IMR-90 (cell line): Measurements from ENCODE around the gene ISM1. TPM values are rescaled to one million over a fixed set of nuclear protein-coding genes. Genes with fewer than 3 reads are reported as not detected.

Source experiments
- ATAC-seq: fragments of 200-7000 bp; cut with Tn5 transposase; 2 replicates; pipeline ENCODE4 v1.9.1; 2020; ENCODE audit warnings: low read depth, mild to moderate bottlenecking, moderate library complexity
- BruUV-seq: library from RNA; stranded (reverse); fragments of 400-500 nt; replicated peaks from 2 replicates; lab custom pipeline; 2021; lab: Mats Ljungman, UMichigan
- CTCF ChIA-PET: fragments of 300-600 bp; formaldehyde crosslinking; extraction: SDS; loops from one replicate; lab custom pipeline; 2021; ENCODE audit warnings: antibody characterized with exemption; lab: Yijun Ruan, JAX
- POLR2A ChIA-PET: fragments of 300-600 bp; sonication (Branson Sonifier 250); formaldehyde crosslinking; loops from one replicate; lab custom pipeline; 2022; ENCODE audit warnings: antibody characterized with exemption; ENCODE audit not compliant: unreplicated experiment; lab: Charles Lee
- DNase-seq: peaks from one replicate; pipeline ENCODE4 v3.0.0; 2013
- H2AFZ ChIP-seq: replicated peaks from 2 replicates; pipeline ENCODE3; 2013; ENCODE audit warnings: low read length, mild to moderate bottlenecking; ENCODE audit not compliant: poor library complexity
- H2AK5ac ChIP-seq: 2 replicates; pipeline ENCODE4 v1.6.1; 2013; ENCODE audit warnings: low read depth, low read length, inconsistent platforms
- H2AK9ac ChIP-seq: replicated peaks from 2 replicates; pipeline ENCODE3; 2013; ENCODE audit warnings: mild to moderate bottlenecking, low read depth, low read length, moderate library complexity; ENCODE audit not compliant: poor library complexity
- H2BK120ac ChIP-seq: 2 replicates; pipeline ENCODE4 v1.6.1; 2013; ENCODE audit warnings: low read depth, low read length, inconsistent platforms
- H2BK15ac ChIP-seq: 3 replicates; pipeline ENCODE4 v1.6.1; 2013; ENCODE audit warnings: low read depth, low read length, inconsistent platforms
- H2BK20ac ChIP-seq: 2 replicates; pipeline ENCODE4 v1.6.1; 2013; ENCODE audit warnings: low read depth, mild to moderate bottlenecking, inconsistent platforms, low read length, moderate library complexity
- H2BK5ac ChIP-seq: 2 replicates; pipeline ENCODE4 v1.6.1; 2013; ENCODE audit warnings: mild to moderate bottlenecking, low read depth, low read length, inconsistent platforms; ENCODE audit not compliant: poor library complexity, severe bottlenecking
- H3K14ac ChIP-seq: replicated peaks from 2 replicates; pipeline ENCODE4 v1.6.1; 2013; ENCODE audit warnings: low read depth, low read length, inconsistent platforms
- H3K18ac ChIP-seq: 2 replicates; pipeline ENCODE4 v1.6.1; 2013; ENCODE audit warnings: low read depth, low read length, control low read depth
- H3K23ac ChIP-seq: 2 replicates; pipeline ENCODE4 v1.6.1; 2013; ENCODE audit warnings: low read depth, low read length, inconsistent platforms
- H3K27ac ChIP-seq: 2 replicates; pipeline ENCODE4 v1.5.1; 2013; ENCODE audit warnings: mild to moderate bottlenecking, control low read depth, low read length; ENCODE audit not compliant: insufficient read depth
- H3K27me3 ChIP-seq: 2 replicates; pipeline ENCODE4 v1.6.1; 2013; ENCODE audit warnings: low read length; ENCODE audit not compliant: control insufficient read depth, insufficient read depth
- H3K36me3 ChIP-seq: 2 replicates; pipeline ENCODE4 v1.6.1; 2013; ENCODE audit warnings: low read length, mixed read lengths; ENCODE audit not compliant: control insufficient read depth, insufficient read depth
- H3K4ac ChIP-seq: 2 replicates; pipeline ENCODE4 v1.6.1; 2013; ENCODE audit warnings: low read depth, low read length, inconsistent platforms
- H3K4me1 ChIP-seq: 2 replicates; pipeline ENCODE4 v1.6.1; 2013; ENCODE audit warnings: low read length, mixed read lengths; ENCODE audit not compliant: control insufficient read depth, insufficient read depth
- H3K4me2 ChIP-seq: 2 replicates; pipeline ENCODE4 v1.6.1; 2013; ENCODE audit warnings: low read depth, mild to moderate bottlenecking, control low read depth, low read length, moderate library complexity
- H3K4me3 ChIP-seq: 2 replicates; pipeline ENCODE4 v1.5.1; 2013; ENCODE audit warnings: low read depth, mild to moderate bottlenecking, control low read depth, low read length, moderate library complexity; ENCODE audit not compliant: insufficient read depth
- H3K56ac ChIP-seq: 2 replicates; pipeline ENCODE4 v1.6.1; 2013; ENCODE audit warnings: low read length, inconsistent platforms; ENCODE audit not compliant: insufficient read depth; ENCODE audit errors: extremely low read depth
- H3K79me1 ChIP-seq, 2 experiments: 2 replicates each; pipeline ENCODE4 v1.6.1; 2013; ENCODE audit warnings: low read length in 2 of 2, inconsistent platforms in 1 of 2, low read depth in 1 of 2
- H3K9ac ChIP-seq: 2 replicates; pipeline ENCODE4 v1.6.1; 2013; ENCODE audit warnings: low read depth, low read length, control low read depth
- H3K9me1 ChIP-seq: 2 replicates; pipeline ENCODE4 v1.6.1; 2013; ENCODE audit warnings: low read length, inconsistent platforms; ENCODE audit not compliant: insufficient read depth
- H3K9me3 ChIP-seq: 2 replicates; pipeline ENCODE4 v1.6.1; 2013; ENCODE audit warnings: low read length; ENCODE audit not compliant: control insufficient read depth, insufficient read depth
- H4K20me1 ChIP-seq: 2 replicates; pipeline ENCODE4 v1.6.1; 2013; ENCODE audit warnings: low read length, inconsistent platforms; ENCODE audit not compliant: insufficient read depth
- H4K5ac ChIP-seq: 2 replicates; pipeline ENCODE4 v1.6.1; 2013; ENCODE audit warnings: mild to moderate bottlenecking, low read depth, low read length, control low read depth
- H4K8ac ChIP-seq, 2 experiments: 2 replicates each; pipeline ENCODE4 v1.6.1; 2013; ENCODE audit warnings: low read depth in 2 of 2, low read length in 2 of 2, control low read depth in 1 of 2, inconsistent platforms in 1 of 2
- H4K91ac ChIP-seq: 2 replicates; pipeline ENCODE4 v1.6.1; 2013; ENCODE audit warnings: low read depth, low read length, inconsistent platforms; ENCODE audit not compliant: insufficient read depth
- BHLHE40 ChIP-seq: fragments of 150-350 bp; IDR thresholded peaks from 2 replicates; pipeline ENCODE4 v1.6.1; 2016; ENCODE audit warnings: mild to moderate bottlenecking, low read depth, low read length
- CEBPB ChIP-seq: IDR thresholded peaks from 2 replicates; pipeline ENCODE4 v1.6.1; 2012; ENCODE audit warnings: low read depth, low read length, improper control_type of control experiment
- CHD1 ChIP-seq: IDR thresholded peaks from 2 replicates; pipeline ENCODE4 v1.6.1; 2012; ENCODE audit warnings: low read depth, low read length, improper control_type of control experiment
- MAZ ChIP-seq: IDR thresholded peaks from 2 replicates; pipeline ENCODE4 v1.6.1; 2012; ENCODE audit warnings: low read depth, mild to moderate bottlenecking, low read length, improper control_type of control experiment, moderate library complexity, borderline replicate concordance
- MXI1 ChIP-seq: IDR thresholded peaks from 2 replicates; pipeline ENCODE4 v1.6.1; 2012; ENCODE audit warnings: low read depth, mild to moderate bottlenecking, low read length, moderate library complexity, borderline replicate concordance
- RCOR1 ChIP-seq: IDR thresholded peaks from 2 replicates; pipeline ENCODE4 v1.6.1; 2012; ENCODE audit warnings: mild to moderate bottlenecking, low read length, improper control_type of control experiment; ENCODE audit not compliant: insufficient replicate concordance
- RFX5 ChIP-seq: IDR thresholded peaks from 2 replicates; pipeline ENCODE4 v1.8.0; 2012; ENCODE audit warnings: low read depth, mild to moderate bottlenecking, low read length, moderate library complexity
- SMC3 ChIP-seq: fragments of 150-350 bp; IDR thresholded peaks from 2 replicates; pipeline ENCODE4 v1.6.1; 2016; ENCODE audit warnings: low read depth, mild to moderate bottlenecking, antibody characterized with exemption, low read length, moderate library complexity
- WGBS, 2 experiments: methylation state at CpG; one replicate each; pipeline versions ENCODE4 v1.1.5 to v1.1.7; 2013; ENCODE audit warnings: missing lambda C conversion rate in 2 of 2; ENCODE audit not compliant: insufficient read length in 1 of 2; ENCODE audit errors: extremely low coverage in 2 of 2; 5-methylcytosine and 5-hydroxymethylcytosine counted together
- dilution Hi-C: fragments of 300-500 bp; cut with HindIII; formaldehyde crosslinking; loops from one replicate; pipeline ENCODE4 v1.14.3; 2018; ENCODE audit warnings: low sequenced_read_pairs; ENCODE audit not compliant: unreplicated experiment
- in situ Hi-C: fragments of 300-500 bp; cut with MboI; formaldehyde crosslinking; loops from 3 replicates; pipeline ENCODE4 v1.14.3; 2019; ENCODE audit warnings: low sequenced_read_pairs, inconsistent platforms, mixed read lengths
- intact Hi-C: fragments of 100-400 bp; cut with micrococcal nuclease; formaldehyde crosslinking; loops from 2 replicates; pipeline ENCODE4 v1.10.0; 2022
- polyA plus RNA-seq, 3 experiments: library from polyadenylated mRNA; depleted of rRNA; stranded (reverse); fragments of >200 nt; gene quantifications; 2 replicates each; pipeline ENCODE4 v1.2.3, GENCODE V29; 2012; ENCODE audit warnings: low replicate concordance in 1 of 3
- total RNA-seq: library from RNA; depleted of rRNA; stranded (reverse); fragments of >200 nt; gene quantifications from 2 replicates; pipeline ENCODE4 v1.2.3, GENCODE V29; 2012

Gene ISM1
- total and polyA plus RNA-seq, 2 of the 4 experiments (the other 2 are of a cell fraction), result not detected

- Histone ChIP-seq H3K4me1 (peaks cover 2% of the 10 kb centered on the region; the same call in 1 of the 2 replicates), H3K4ac (no peak overlapping the region), H4K5ac (no peak overlapping the region), H2BK5ac (no peak overlapping the region), H4K8ac (no peak overlapping the region), H3K56ac (no peak overlapping the region), H3K36me3 (no peaks in the 10 kb centered on the region), H2BK120ac (no peak overlapping the region), H3K9me3 (no peaks in the 10 kb centered on the region), H3K18ac (no peak overlapping the region), H3K9ac (no peak overlapping the region), H2AK5ac (no peak overlapping the region), H3K23ac (no peak overlapping the region), H2AK9ac (no peak overlapping the region), H2BK15ac (no peak overlapping the region), H3K9me1 (no peaks in the 10 kb centered on the region), H3K4me2 (no peak overlapping the region), H3K27ac (no peak overlapping the region), H2BK20ac (no peak overlapping the region), H3K79me1 (no peaks in the 10 kb centered on the region), H3K4me3 (no peak overlapping the region), H3K14ac (no peak overlapping the region), H4K20me1 (no peaks in the 10 kb centered on the region), H4K91ac (no peak overlapping the region), H2AFZ (no peak overlapping the region), H3K27me3 (no peaks in the 10 kb centered on the region; the same call in 1 of the 2 replicates)
- in situ Hi-C loops, result no loop called here
- POLR2A ChIA-PET, result no interaction called here
- ATAC-seq (no peak), DNase-seq (no peak)
- intact Hi-C loops, result no loop called here
- WGBS, 2 experiments, result no CpG with 5 or more reads among the region's 2 CpGs
- no TSS peak for BruUV-seq
- dilution Hi-C loops, result no loop called here
- TF ChIP-seq SMC3 (no peak), MAZ (no peak), BHLHE40 (no peak), RFX5 (no peak), CEBPB (no peak), MXI1 (no peak), CHD1 (no peak), RCOR1 (no peak)
- CTCF ChIA-PET, result interaction anchor here (0.6 kb wide), 1 partner anchor 197 kb away, joined by 6 read pairs; no protein-coding TSS in a partner anchor
Measured at GRCh38 chr20:13333036-13333435, 112.0 kb downstream of the ISM1 start.
